Measurements from ENCODE around the gene DNASE1L2. TPM values are rescaled to one million over a fixed set of nuclear protein-coding genes. Genes with fewer than 3 reads are reported as not detected.

Gene DNASE1L2
- total and polyA plus RNA-seq, 10 of the 15 experiments (the other 5 are each of a cell fraction or from before 2014, with no cell fraction given), result 0.06 to 1.5 (median 0.29) TPM

GRCh38 chr16:2234813-2235170, 1.5 kb upstream of the DNASE1L2 start:
- H3K9ac ChIP-seq (ENCODE audit: control insufficient read depth, insufficient read depth, low read length), result no peak overlapping the region
- TF ChIP-seq CREB1 (IDR thresholded peaks at IDR 0.05; ENCODE audit: low read depth) (no peak), STAT1 (conservative IDR thresholded peaks at IDR 0.05) (no peak), FOS (IDR thresholded peaks at IDR 0.05; ENCODE audit: borderline replicate concordance, extremely low read depth, insufficient read length) (no peak), SMAD5 (IDR thresholded peaks at IDR 0.05; ENCODE audit: low read depth) (no peak), SMAD1 (IDR thresholded peaks at IDR 0.05; ENCODE audit: low read depth, partially characterized antibody) (no peak), TCF12 (IDR thresholded peaks at IDR 0.05; ENCODE audit: low read depth, low read length) (no peak), RB1 (IDR thresholded peaks at IDR 0.05; ENCODE audit: borderline replicate concordance) (no peak), MXI1 (IDR thresholded peaks at IDR 0.05; ENCODE audit: low read depth, low read length) (no peak), SPI1 (IDR thresholded peaks at IDR 0.05; ENCODE audit: borderline replicate concordance, insufficient read depth, low read depth, low read length) (no peak), STAT3 (IDR thresholded peaks at IDR 0.05; ENCODE audit: low read depth, low read length) (no peak), E2F8 (IDR thresholded peaks at IDR 0.05; ENCODE audit: low read depth, partially characterized antibody) (no peak), HDAC6 (IDR thresholded peaks at IDR 0.05; ENCODE audit: unreplicated experiment) (no peak)
- RAD21 ChIA-PET (ENCODE audit: unreplicated experiment), result interaction anchor here (0.7 kb wide), 1 partner anchor 368 kb away, joined by 4 read pairs; no protein-coding TSS in a partner anchor
- POLR2A ChIA-PET, result no interaction called here
- DNase-seq (ENCODE audit: low read depth, low spot score), result no peak
- WGBS (ENCODE audit: insufficient coverage, insufficient replicate concordance, low lambda C conversion rate, missing lambda C conversion rate), result 89% methylated on average over 8 of the region's 18 CpGs
- H4K20me1 ChIP-seq (ENCODE audit: control insufficient read depth, insufficient read depth), result no peaks in the 10 kb centered on the region
- H3K79me2 ChIP-seq (ENCODE audit: control insufficient read depth, insufficient read depth, low read length), result no peaks in the 10 kb centered on the region
- H3K4me3 ChIP-seq, result no peak overlapping the region
- H3K4me1 ChIP-seq (ENCODE audit: control insufficient read depth, insufficient read depth, low read length), result no peaks in the 10 kb centered on the region
- no peak for FAIRE-seq
- no peaks in the 10 kb centered on the region for H3K27me3 ChIP-seq (replicated peaks in 1 of 2; ENCODE audit: control insufficient read depth in 2 of 2, insufficient read depth in 2 of 2, low read length in 1 of 2)
- no TSS peak for BruUV-seq (replicated peaks)
- SMC1A ChIA-PET (ENCODE audit: uncharacterized antibody, unreplicated experiment), result no interaction called here
- no peak overlapping the region for H3K27ac ChIP-seq (ENCODE audit: control insufficient read depth, insufficient read depth)
- no peak for ATAC-seq
- H3K36me3 ChIP-seq (ENCODE audit: control insufficient read depth in 2 of 2, insufficient read depth in 2 of 2, low read length in 1 of 2), result peaks cover 0 to 34% of the 10 kb centered on the region in 2 experiments; a peak in 3 of 4 replicates
- H3K4me2 ChIP-seq (ENCODE audit: control insufficient read depth, insufficient read depth), result no peak overlapping the region
- intact Hi-C loops (cut with micrococcal nuclease; ENCODE audit: unreplicated experiment), result no loop called here
- in situ Hi-C loops (cut with MboI), result no loop called here
- CTCF ChIA-PET, result no interaction called here
- no peak overlapping the region for H2AFZ ChIP-seq (ENCODE audit: control insufficient read depth, low read depth, low read length)
- no peaks in the 10 kb centered on the region for H3K9me3 ChIP-seq (replicated peaks; ENCODE audit: control insufficient read depth, insufficient read depth, low read length)

All from GM12878 (cell line).